BE2C (cell line): ENCODE results near the gene SPON2.

ENCODE experiments used
- DNase-seq: peaks from one replicate; pipeline ENCODE4 v3.0.0-alpha.2; 2020
- H3K27me3 ChIP-seq: fragments of 250-450 bp; sonication (Bioruptor Pico); 2 replicates; pipeline ENCODE4 v1.5.1; 2020; ENCODE audit warnings: mild to moderate bottlenecking
- H3K36me3 ChIP-seq: fragments of 250-450 bp; sonication (Bioruptor Pico); 2 replicates; pipeline ENCODE4 v1.5.1; 2020; ENCODE audit warnings: mild to moderate bottlenecking
- H3K4me1 ChIP-seq: fragments of 250-450 bp; sonication (Bioruptor Pico); 2 replicates; pipeline ENCODE4 v1.5.1; 2020
- H3K4me3 ChIP-seq: 2 replicates; pipeline ENCODE4 v1.5.1; 2011; ENCODE audit warnings: low read depth, low read length
- H3K9me3 ChIP-seq: fragments of 250-450 bp; sonication (Bioruptor Pico); 2 replicates; pipeline ENCODE4 v1.5.1; 2020
- TF ChIP-seq, protein P1 (sequence below): IDR thresholded peaks from 2 replicates; pipeline ENCODE4 v1.5.1; 2012; ENCODE audit warnings: mild to moderate bottlenecking, low read depth, low read length

The SPON2 gene

DNA sequence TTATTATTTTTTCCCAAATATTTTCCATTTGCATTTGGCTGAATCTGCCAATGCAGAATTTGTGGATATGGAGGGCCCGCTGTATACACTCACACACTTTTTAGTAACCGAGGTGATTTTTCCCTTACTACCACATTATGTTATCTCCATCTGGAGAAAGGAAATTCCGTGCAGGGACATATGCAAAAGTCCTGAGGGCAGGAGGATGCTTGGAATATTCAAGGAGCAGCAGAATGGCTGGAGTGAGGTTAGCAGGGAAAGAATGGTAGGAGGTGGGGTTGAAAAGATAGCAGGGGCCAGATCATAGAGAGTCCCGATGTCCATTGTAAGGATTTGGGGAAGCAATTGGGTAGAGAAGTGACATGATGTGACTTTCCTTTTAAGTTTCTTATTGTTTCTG is 47.6 kb downstream of the SPON2 start:
- no peak for DNase-seq
- TF ChIP-seq, protein P1, sequence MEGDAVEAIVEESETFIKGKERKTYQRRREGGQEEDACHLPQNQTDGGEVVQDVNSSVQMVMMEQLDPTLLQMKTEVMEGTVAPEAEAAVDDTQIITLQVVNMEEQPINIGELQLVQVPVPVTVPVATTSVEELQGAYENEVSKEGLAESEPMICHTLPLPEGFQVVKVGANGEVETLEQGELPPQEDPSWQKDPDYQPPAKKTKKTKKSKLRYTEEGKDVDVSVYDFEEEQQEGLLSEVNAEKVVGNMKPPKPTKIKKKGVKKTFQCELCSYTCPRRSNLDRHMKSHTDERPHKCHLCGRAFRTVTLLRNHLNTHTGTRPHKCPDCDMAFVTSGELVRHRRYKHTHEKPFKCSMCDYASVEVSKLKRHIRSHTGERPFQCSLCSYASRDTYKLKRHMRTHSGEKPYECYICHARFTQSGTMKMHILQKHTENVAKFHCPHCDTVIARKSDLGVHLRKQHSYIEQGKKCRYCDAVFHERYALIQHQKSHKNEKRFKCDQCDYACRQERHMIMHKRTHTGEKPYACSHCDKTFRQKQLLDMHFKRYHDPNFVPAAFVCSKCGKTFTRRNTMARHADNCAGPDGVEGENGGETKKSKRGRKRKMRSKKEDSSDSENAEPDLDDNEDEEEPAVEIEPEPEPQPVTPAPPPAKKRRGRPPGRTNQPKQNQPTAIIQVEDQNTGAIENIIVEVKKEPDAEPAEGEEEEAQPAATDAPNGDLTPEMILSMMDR: no peak
- Histone ChIP-seq H3K27me3 (peaks cover 9% of the 10 kb centered on the region), H3K4me3 (no peak overlapping the region), H3K36me3 (no peaks in the 10 kb centered on the region), H3K4me1 (no peaks in the 10 kb centered on the region), H3K9me3 (no peaks in the 10 kb centered on the region)

DNA sequence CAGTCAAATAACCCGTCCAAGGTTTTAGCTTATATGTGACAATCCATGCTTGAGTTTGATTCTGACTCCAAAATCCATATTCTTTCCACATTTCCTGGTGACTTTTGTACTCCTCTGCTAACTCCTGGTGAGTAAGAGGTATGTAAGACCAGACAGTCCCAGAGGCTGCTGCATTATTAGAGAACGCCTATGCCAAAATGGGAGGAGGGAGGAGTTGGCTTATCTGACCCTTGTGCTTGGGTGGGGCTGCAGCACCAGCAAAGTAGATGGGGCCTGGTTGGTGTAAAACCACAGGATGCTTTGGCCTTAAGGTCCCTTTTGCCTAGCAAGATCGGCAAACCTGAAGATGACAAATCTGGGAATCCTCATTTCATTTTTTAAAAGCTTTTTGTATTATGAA is 49.9 kb downstream of the SPON2 start:
- no peaks in the 10 kb centered on the region for H3K9me3 ChIP-seq
- H3K36me3 ChIP-seq: no peaks in the 10 kb centered on the region
- DNase-seq: no peak
- TF ChIP-seq, protein P1: no peak
- H3K27me3 ChIP-seq: peaks cover 29% of the 10 kb centered on the region
- no peak overlapping the region for H3K4me3 ChIP-seq
- H3K4me1 ChIP-seq: no peaks in the 10 kb centered on the region
